Measurements from ENCODE around the gene CLTCL1. TPM values are rescaled to one million over a fixed set of nuclear protein-coding genes. Genes with fewer than 3 reads are reported as not detected.

CLTCL1 gene
- total RNA-seq = 100 to 1,000 TPM; 111 to 311 (median 215) TPM

GRCh38 chr22:19291580-19292457, at the start of gene CLTCL1:
Gene CLTCL1, minus strand, starts transcription at chr22:19291719. Its CDS starts 78 bp downstream, at chr22:19291641.
- Histone ChIP-seq H3K36me3 (no peaks in the 10 kb centered on the region), H3K4me1 (peaks cover 39 to 53% of the 10 kb centered on the region in 2 donors), H3K9me3 (no peaks in the 10 kb centered on the region), H3K27ac (peak within 1 kb of the TSS; percentile 96 to 100 (median 97)), H3K4me3 (peak within 1 kb of the TSS; percentile 86 to 98 (median 96)), H3K27me3 (no peaks in the 10 kb centered on the region)
- TF ChIP-seq POLR2A (IDR thresholded peaks at IDR 0.05) (peak; percentile 92 to 94), CTCF (IDR thresholded peaks at IDR 0.05 in 4 of 5, conservative IDR thresholded peaks at IDR 0.05 in 1 of 5) (no peak)
- intact Hi-C loops (cut with DNase I; ENCODE audit: low total_unique reads) = loop anchor here (1.0 to 10.0 kb wide), 11 partner anchors 75 to 1263 kb away; partner anchors contain the start of genes CDC45, COMT, DGCR2 and MRPL40
- in situ Hi-C loops (cut with MboI; ENCODE audit: low sequenced_read_pairs in 4 of 4) = loop anchor here in 1 of 4 donors (10.0 kb wide), 1 partner anchor 153 kb away; the partner anchor contains the start of gene C22orf39
- ATAC-seq = peak; percentile 0 to 3
- DNase-seq = peak; percentile 81 to 84

- in situ Hi-C loops (cut with MboI; ENCODE audit: low sequenced_read_pairs in 4 of 4) = loop anchor here in 1 of 4 donors (25.0 kb wide), 1 partner anchor 300 kb away; no protein-coding TSS in a partner anchor
- peaks cover 0 to 9% (median 0%) of the 10 kb centered on the region in 3 donors for H3K9me3 ChIP-seq
- DNase-seq = no peak
- no peak overlapping the region for H3K27ac ChIP-seq
- peaks cover 0 to 76% of the 10 kb centered on the region in 2 donors for H3K36me3 ChIP-seq
- no peak overlapping the region for H3K4me3 ChIP-seq
- ATAC-seq = no peak
- TF ChIP-seq POLR2A (IDR thresholded peaks at IDR 0.05) (no peak), CTCF (IDR thresholded peaks at IDR 0.05 in 4 of 5, conservative IDR thresholded peaks at IDR 0.05 in 1 of 5) (no peak)
- H3K4me1 ChIP-seq = no peaks in the 10 kb centered on the region
- H3K27me3 ChIP-seq = no peaks in the 10 kb centered on the region
- intact Hi-C loops (cut with DNase I; ENCODE audit: low total_unique reads) = no loop called here
Measured at GRCh38 chr22:19337137-19337536, 45.6 kb upstream of the CLTCL1 start.

GRCh38 chr22:19336133-19337075, 44.9 kb upstream of the CLTCL1 start:
- intact Hi-C loops (cut with DNase I; ENCODE audit: low total_unique reads) = no loop called here
- Histone ChIP-seq H3K9me3 (peaks cover 0 to 9% (median 0%) of the 10 kb centered on the region in 3 donors), H3K36me3 (peaks cover 0 to 84% of the 10 kb centered on the region in 2 donors)

More at GRCh38 chr22:19336133-19337075, 44.9 kb upstream of the CLTCL1 start:
- in situ Hi-C loops (cut with MboI; ENCODE audit: low sequenced_read_pairs in 4 of 4) = loop anchor here in 1 of 4 donors (25.0 kb wide), 1 partner anchor 301 kb away; no protein-coding TSS in a partner anchor
- Histone ChIP-seq H3K4me1 (no peaks in the 10 kb centered on the region), H3K27me3 (no peaks in the 10 kb centered on the region), H3K27ac (no peak overlapping the region), H3K4me3 (no peak overlapping the region)
- DNase-seq = no peak
- no peak for TF ChIP-seq CTCF (IDR thresholded peaks at IDR 0.05 in 4 of 5, conservative IDR thresholded peaks at IDR 0.05 in 1 of 5)
- no peak for TF ChIP-seq POLR2A (IDR thresholded peaks at IDR 0.05)
- no peak for ATAC-seq

Data from gastrocnemius medialis (tissue), 4 donors.